Progenitor cell of endocrine pancreas (in vitro differentiated cells): ENCODE results near the gene F10. TPM values are rescaled to one million over a fixed set of nuclear protein-coding genes. Genes with fewer than 3 reads are reported as not detected.

Experiments used
- DNase-seq: peaks from one replicate; pipeline ENCODE4 v3.0.0; 2021; ENCODE audit warnings: low spot score; ENCODE audit not compliant: unreplicated experiment
- H3K27ac Mint-ChIP-seq: 2 replicates; pipeline ENCODE4 v1.8.0; 2021; ENCODE audit warnings: mild to moderate bottlenecking, moderate library complexity, mixed read lengths
- H3K27me3 Mint-ChIP-seq: 2 replicates; pipeline ENCODE4 v1.8.0; 2021; ENCODE audit warnings: mixed read lengths
- H3K36me3 Mint-ChIP-seq: 2 replicates; pipeline ENCODE4 v1.8.0; 2022; ENCODE audit warnings: mixed read lengths; ENCODE audit not compliant: insufficient read depth
- H3K4me1 Mint-ChIP-seq: 2 replicates; pipeline ENCODE4 v1.8.0; 2021; ENCODE audit warnings: low read depth, mixed read lengths
- H3K4me3 Mint-ChIP-seq: 2 replicates; pipeline ENCODE4 v1.8.0; 2021; ENCODE audit warnings: low read depth, mild to moderate bottlenecking, moderate library complexity, mixed read lengths
- H3K9me3 Mint-ChIP-seq: 2 replicates; pipeline ENCODE4 v1.8.0; 2021; ENCODE audit warnings: low read depth, mixed read lengths
- CTCF ChIP-seq: fragments of 200-600 bp; sonication (generic); IDR thresholded peaks from one replicate; pipeline ENCODE4 v1.5.0; 2021; ENCODE audit warnings: antibody characterized with exemption, mild to moderate bottlenecking; ENCODE audit not compliant: unreplicated experiment
- total RNA-seq: library from RNA; stranded (reverse); gene quantifications from 2 replicates; pipeline ENCODE4 v1.2.1, GENCODE V29; 2021

Gene F10
- total RNA-seq, 1 donor from 2014 or later = 30.2 TPM

- H3K4me3 Mint-ChIP-seq = no peak overlapping the region
Measured at GRCh38 chr13:113186061-113186900, 63.7 kb downstream of the F10 start.

GRCh38 chr13:113187263-113187669, 64.7 kb downstream of the F10 start:
- no peaks in the 10 kb centered on the region for H3K9me3 Mint-ChIP-seq
- H3K36me3 Mint-ChIP-seq = peaks cover 17% of the 10 kb centered on the region
- no peaks in the 10 kb centered on the region for H3K27me3 Mint-ChIP-seq
- no peak for TF ChIP-seq CTCF
- H3K4me1 Mint-ChIP-seq = no peaks in the 10 kb centered on the region
- H3K27ac Mint-ChIP-seq = no peak overlapping the region
- no peak for DNase-seq
- H3K4me3 Mint-ChIP-seq = no peak overlapping the region

More at GRCh38 chr13:113186061-113186900, 63.7 kb downstream of the F10 start:
- peaks cover 20% of the 10 kb centered on the region for H3K36me3 Mint-ChIP-seq
- no peaks in the 10 kb centered on the region for H3K27me3 Mint-ChIP-seq
- no peaks in the 10 kb centered on the region for H3K9me3 Mint-ChIP-seq
- no peaks in the 10 kb centered on the region for H3K4me1 Mint-ChIP-seq
- no peak for DNase-seq
- H3K27ac Mint-ChIP-seq = no peak overlapping the region
- no peak for TF ChIP-seq CTCF

GRCh38 chr13:113187883-113188665, 65.5 kb downstream of the F10 start:
- Mint-ChIP-seq H3K36me3 (peaks cover 17% of the 10 kb centered on the region), H3K4me1 (no peaks in the 10 kb centered on the region), H3K27me3 (no peaks in the 10 kb centered on the region), H3K4me3 (no peak overlapping the region), H3K9me3 (no peaks in the 10 kb centered on the region), H3K27ac (no peak overlapping the region)
- DNase-seq = no peak
- no peak for TF ChIP-seq CTCF

GRCh38 chr13:113190181-113190580, 67.6 kb downstream of the F10 start:
- Mint-ChIP-seq H3K4me3 (no peak overlapping the region), H3K36me3 (peaks cover 13% of the 10 kb centered on the region), H3K27ac (no peak overlapping the region), H3K27me3 (no peaks in the 10 kb centered on the region), H3K4me1 (no peaks in the 10 kb centered on the region), H3K9me3 (no peaks in the 10 kb centered on the region)
- no peak for DNase-seq
- no peak for TF ChIP-seq CTCF

- no peak overlapping the region for H3K27ac Mint-ChIP-seq
- H3K27me3 Mint-ChIP-seq = no peaks in the 10 kb centered on the region
- H3K9me3 Mint-ChIP-seq = no peaks in the 10 kb centered on the region
- no peak for DNase-seq
- TF ChIP-seq CTCF = no peak
- no peaks in the 10 kb centered on the region for H3K4me1 Mint-ChIP-seq
- H3K4me3 Mint-ChIP-seq = no peak overlapping the region
- peaks cover 16% of the 10 kb centered on the region for H3K36me3 Mint-ChIP-seq
Measured at GRCh38 chr13:113192279-113192678, 69.7 kb downstream of the F10 start.
